Activated CD8-positive, alpha-beta memory T cell treated with anti-CD3 and anti-CD28 coated beads, Interleukin-2, amount 10 ng/mL, durations not matched to agents 7 days and 5 days (primary cell): ENCODE results near the gene ANXA11. TPM values are rescaled to one million over a fixed set of nuclear protein-coding genes. Genes with fewer than 3 reads are reported as not detected.
A peak's percentile ranks its signal among the peaks of the same experiment; 100 is the strongest.
"Not testable (repeated sequence)": the region's sequence is repeated elsewhere in the genome, so short reads cannot be mapped to it uniquely, and the experiment has no call there.

Experiments used
- ATAC-seq: fragments of 150-1000 bp; cut with Tn5 transposase; one replicate; pipeline ENCODE4 v1.10.0; 2021; ENCODE audit warnings: moderate library complexity
- CTCF ChIA-PET: fragments of 350-600 bp; sonication (Branson Sonifier 250); formaldehyde crosslinking; loops from one replicate; lab custom pipeline; 2021; ENCODE audit warnings: antibody characterized with exemption; lab: Charles Lee
- DNase-seq: peaks from one replicate; pipeline ENCODE4 v3.0.0-alpha.2; 2020
- H3K27ac Mint-ChIP-seq: one replicate; pipeline ENCODE4 v1.8.0; 2021; ENCODE audit warnings: mild to moderate bottlenecking, mixed read lengths
- H3K27me3 Mint-ChIP-seq: one replicate; pipeline ENCODE4 v1.8.0; 2021; ENCODE audit warnings: mixed read lengths
- H3K36me3 Mint-ChIP-seq: one replicate; pipeline ENCODE4 v1.8.0; 2021; ENCODE audit warnings: mild to moderate bottlenecking, mixed read lengths
- H3K4me1 Mint-ChIP-seq: one replicate; pipeline ENCODE4 v1.8.0; 2021; ENCODE audit warnings: mixed read lengths
- H3K4me3 Mint-ChIP-seq: one replicate; pipeline ENCODE4 v1.8.0; 2021; ENCODE audit warnings: mild to moderate bottlenecking, moderate library complexity, mixed read lengths
- H3K9me3 Mint-ChIP-seq: one replicate; pipeline ENCODE4 v1.8.0; 2022; ENCODE audit warnings: low read depth, mixed read lengths
- total RNA-seq, 2 experiments: library from RNA; stranded (reverse); gene quantifications; one replicate each; pipeline ENCODE4 v1.2.3, GENCODE V29; 2021

The ANXA11 gene
- total RNA-seq, 2 experiments from 2014 or later: 251 to 288 TPM

DNA sequence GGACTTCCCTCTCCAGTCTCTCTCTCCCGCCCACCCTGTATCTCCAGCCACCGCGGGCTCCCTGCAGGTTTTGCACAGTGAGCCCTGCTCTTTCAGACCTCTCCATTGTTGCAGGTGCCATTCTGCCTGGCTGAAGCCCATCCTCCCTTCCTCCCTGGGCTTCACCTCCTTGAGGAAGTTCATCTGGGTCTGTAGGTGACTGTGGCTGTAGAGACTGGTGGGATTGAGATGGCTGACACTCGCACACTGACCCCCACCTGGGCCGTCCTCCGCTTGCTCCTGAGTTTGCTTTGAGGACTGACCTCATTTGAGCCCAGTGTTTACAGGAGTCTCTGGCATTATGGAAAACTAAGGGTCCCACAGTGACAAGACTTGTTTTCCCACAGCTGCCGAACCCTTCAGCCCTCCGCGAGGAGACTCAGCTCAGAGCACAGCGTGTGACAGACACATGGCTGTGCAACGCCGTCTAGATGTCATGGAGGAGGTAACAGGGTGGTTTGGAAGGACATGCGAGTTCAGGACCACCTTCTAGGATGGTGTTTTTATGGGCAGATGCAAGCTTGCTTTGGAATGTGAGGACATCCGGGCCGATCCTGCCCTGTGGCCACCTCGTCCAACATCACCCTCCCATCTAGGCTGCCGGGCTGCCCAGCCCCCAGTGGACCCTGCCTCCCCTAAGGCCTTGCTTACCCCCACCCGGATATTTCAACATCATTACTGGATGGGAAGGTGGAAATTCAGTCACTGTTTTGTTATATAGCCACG, 63.5 kb downstream of the ANXA11 start:
- CTCF ChIA-PET: interaction anchor here (2.0 to 6.3 kb wide), 3 partner anchors 78 to 119 kb away, joined by 4 to 137 read pairs (median 43); no protein-coding TSS in a partner anchor
- no peaks in the 10 kb centered on the region for H3K36me3 Mint-ChIP-seq
- H3K4me1 Mint-ChIP-seq: peaks cover 21% of the 10 kb centered on the region
- ATAC-seq (no peak), DNase-seq (no peak)
- H3K9me3 Mint-ChIP-seq: no peaks in the 10 kb centered on the region
- H3K27me3 Mint-ChIP-seq: peaks cover 6% of the 10 kb centered on the region
- H3K4me3 Mint-ChIP-seq: no peak overlapping the region
- H3K27ac Mint-ChIP-seq: no peak overlapping the region

DNA sequence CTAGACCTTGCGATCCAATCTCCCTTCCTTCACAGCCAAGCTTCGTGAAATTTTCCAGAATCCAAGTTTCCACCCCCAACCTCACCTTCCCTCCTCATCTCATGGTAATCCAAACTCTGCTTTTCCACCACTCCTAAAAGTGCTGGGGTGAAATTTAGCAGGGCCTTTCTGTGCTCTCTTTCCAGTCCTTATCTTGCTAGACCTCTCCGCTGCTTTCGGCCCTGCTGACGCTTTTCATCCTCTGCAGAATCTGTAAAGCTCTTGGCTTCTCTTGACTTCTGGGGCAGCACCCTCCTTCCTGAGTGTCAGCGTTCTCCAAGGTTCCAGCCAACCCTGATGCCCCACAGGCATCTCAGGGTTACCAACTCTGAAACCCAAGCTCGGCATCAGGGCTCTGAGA, 65.1 kb downstream of the ANXA11 start:
- Mint-ChIP-seq H3K4me1 (peaks cover 15% of the 10 kb centered on the region), H3K27ac (no peak overlapping the region), H3K36me3 (no peaks in the 10 kb centered on the region), H3K9me3 (no peaks in the 10 kb centered on the region), H3K27me3 (peaks cover 6% of the 10 kb centered on the region), H3K4me3 (no peak overlapping the region)
- ATAC-seq (no peak), DNase-seq (no peak)
- CTCF ChIA-PET: interaction anchor here (2.0 to 6.3 kb wide), 2 partner anchors 80 to 120 kb away, joined by 4 to 137 read pairs; no protein-coding TSS in a partner anchor

DNA sequence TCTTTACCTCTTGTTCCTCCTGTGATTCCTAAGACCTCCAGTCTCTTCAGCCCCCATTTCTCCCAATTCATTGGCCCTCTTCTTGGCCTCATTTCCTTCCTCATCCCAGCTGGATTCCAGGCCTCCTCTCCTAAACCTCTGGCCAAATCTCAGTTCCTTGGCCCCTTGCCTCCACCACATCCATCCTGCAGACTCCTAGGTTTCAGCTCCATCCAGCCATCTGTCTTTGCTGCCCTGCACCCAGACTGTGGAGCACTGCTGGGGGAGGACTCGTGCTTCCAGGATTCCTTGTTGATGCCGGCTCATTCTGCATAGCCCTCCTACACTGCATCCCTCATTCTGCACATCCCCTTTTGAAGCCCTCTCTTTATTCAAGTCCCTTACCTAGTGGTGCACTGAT, 66.1 kb downstream of the ANXA11 start:
- no peak overlapping the region for H3K27ac Mint-ChIP-seq

GRCh38 chr10:80137920-80138319, 67.4 kb downstream of the ANXA11 start:
- H3K4me3 Mint-ChIP-seq: no peak overlapping the region
- ATAC-seq: no peak
- peaks cover 1% of the 10 kb centered on the region for H3K4me1 Mint-ChIP-seq
- peaks cover 22% of the 10 kb centered on the region for H3K27me3 Mint-ChIP-seq
- H3K27ac Mint-ChIP-seq: no peak overlapping the region
- H3K36me3 Mint-ChIP-seq: no peaks in the 10 kb centered on the region
- CTCF ChIA-PET: interaction anchor here (1.0 kb wide), 1 partner anchor 79 kb away, joined by 3 read pairs; no protein-coding TSS in a partner anchor
- DNase-seq: no peak
- H3K9me3 Mint-ChIP-seq: no peaks in the 10 kb centered on the region

More for the DNA sequence above, 66.1 kb downstream of the ANXA11 start:
- H3K4me3 Mint-ChIP-seq: no peak overlapping the region
- CTCF ChIA-PET: no interaction called here
- H3K36me3 Mint-ChIP-seq: no peaks in the 10 kb centered on the region
- peaks cover 11% of the 10 kb centered on the region for H3K27me3 Mint-ChIP-seq
- no peak for ATAC-seq
- peaks cover 6% of the 10 kb centered on the region for H3K4me1 Mint-ChIP-seq
- no peak for DNase-seq
- H3K9me3 Mint-ChIP-seq: no peaks in the 10 kb centered on the region

- H3K36me3 Mint-ChIP-seq: no peaks in the 10 kb centered on the region
- H3K4me3 Mint-ChIP-seq: no peak overlapping the region
- H3K4me1 Mint-ChIP-seq: peaks cover 4% of the 10 kb centered on the region
- ATAC-seq (no peak), DNase-seq (no peak)
- no peak overlapping the region for H3K27ac Mint-ChIP-seq
- no peaks in the 10 kb centered on the region for H3K9me3 Mint-ChIP-seq
- CTCF ChIA-PET: interaction anchor here (1.0 kb wide), 1 partner anchor 79 kb away, joined by 3 read pairs; no protein-coding TSS in a partner anchor
- H3K27me3 Mint-ChIP-seq: peaks cover 26% of the 10 kb centered on the region
Observed at GRCh38 chr10:80137031-80137862, 68.1 kb downstream of the ANXA11 start.

DNA sequence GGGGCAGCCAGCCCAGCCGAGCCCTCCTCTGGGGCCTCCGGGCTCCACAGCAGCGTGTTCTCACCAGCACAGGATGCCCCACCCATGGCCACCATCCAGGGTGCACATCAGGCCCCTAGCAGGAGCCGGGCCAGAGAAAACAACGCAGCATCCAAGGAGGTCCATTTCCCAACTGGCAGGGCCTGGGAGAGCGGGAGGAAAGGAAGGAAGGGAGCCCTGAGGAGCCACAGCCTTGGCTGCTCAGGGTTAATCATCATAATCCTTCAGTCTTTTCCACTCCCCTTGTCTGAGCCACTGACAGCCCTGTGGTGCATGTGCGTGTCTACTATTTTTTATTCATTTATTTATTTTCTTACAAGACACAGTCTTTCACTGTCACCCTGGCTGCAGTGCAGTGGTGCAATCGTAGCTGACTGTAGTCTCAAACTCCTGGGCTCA, 69.2 kb downstream of the ANXA11 start:
- Mint-ChIP-seq H3K4me3 (no peak overlapping the region), H3K27ac (no peak overlapping the region), H3K9me3 (no peaks in the 10 kb centered on the region), H3K36me3 (no peaks in the 10 kb centered on the region), H3K27me3 (peaks cover 37% of the 10 kb centered on the region), H3K4me1 (peaks cover 4% of the 10 kb centered on the region)
- DNase-seq (no peak), ATAC-seq (no peak)
- CTCF ChIA-PET: no interaction called here

GRCh38 chr10:80133687-80134086, 71.7 kb downstream of the ANXA11 start:
- peaks cover 37% of the 10 kb centered on the region for H3K27me3 Mint-ChIP-seq
- H3K27ac Mint-ChIP-seq, ATAC-seq, CTCF ChIA-PET, H3K36me3 Mint-ChIP-seq, DNase-seq, H3K4me3 Mint-ChIP-seq, H3K9me3 Mint-ChIP-seq, H3K4me1 Mint-ChIP-seq: not testable (repeated sequence)

- CTCF ChIA-PET: no interaction called here
- no peak for DNase-seq
- Mint-ChIP-seq H3K36me3 (no peaks in the 10 kb centered on the region), H3K4me1 (peaks cover 4% of the 10 kb centered on the region), H3K27ac (no peak overlapping the region), H3K4me3 (no peak overlapping the region), H3K9me3 (no peaks in the 10 kb centered on the region), H3K27me3 (peaks cover 37% of the 10 kb centered on the region)
- ATAC-seq: no peak
Observed at GRCh38 chr10:80133206-80133605, 72.1 kb downstream of the ANXA11 start.

DNA sequence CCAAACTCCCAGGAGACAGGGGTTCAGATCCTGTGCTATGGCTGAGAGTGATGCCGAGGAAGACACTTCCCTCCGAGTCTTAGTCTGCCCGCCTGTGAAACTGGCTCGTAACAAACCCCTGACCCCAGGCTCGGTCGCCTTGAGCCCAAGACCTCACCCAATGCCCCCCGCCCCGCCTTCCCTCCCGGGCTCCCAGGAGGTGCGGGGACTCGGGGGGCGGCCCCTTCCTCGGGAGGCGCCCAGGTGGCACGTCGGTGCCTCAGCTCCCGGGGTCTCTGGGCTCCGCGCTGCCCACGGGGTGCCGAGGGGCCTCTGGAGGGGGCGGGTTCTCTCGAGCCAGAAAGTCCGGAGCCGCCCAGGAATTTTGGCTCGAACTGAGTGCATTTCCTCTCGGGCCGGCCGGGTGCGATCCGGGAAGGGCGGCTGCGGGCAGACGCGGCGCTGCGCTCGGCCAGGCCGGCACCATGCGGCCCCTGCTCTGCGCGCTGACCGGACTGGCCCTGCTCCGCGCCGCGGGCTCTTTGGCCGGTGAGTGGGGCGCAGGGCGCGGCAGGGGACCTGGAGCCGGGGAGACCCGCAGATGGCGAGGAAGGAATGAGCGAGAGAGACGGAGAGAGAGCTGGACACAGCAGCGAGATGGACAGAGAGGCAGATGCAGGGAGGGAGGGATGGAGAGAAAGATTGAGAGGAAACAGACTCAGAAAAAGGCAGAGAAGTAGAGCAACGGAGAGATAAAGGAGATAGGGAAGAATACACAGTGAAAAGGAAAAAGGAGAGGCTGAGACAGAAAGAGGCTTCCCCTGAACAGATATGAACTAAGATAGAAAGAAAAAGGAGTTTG, 72.8 kb downstream of the ANXA11 start, which contains the start of gene PLAC9:
Gene PLAC9 (plus strand): TSS at position 432 of the 841 bp plus-strand sequence. CDS start 33 bp downstream, at position 465.
- Mint-ChIP-seq H3K9me3 (no peaks in the 10 kb centered on the region), H3K4me3 (no peak within 1 kb of the TSS), H3K4me1 (peaks cover 4% of the 10 kb centered on the region), H3K27ac (no peak within 1 kb of the TSS), H3K36me3 (no peaks in the 10 kb centered on the region), H3K27me3 (peaks cover 37% of the 10 kb centered on the region)
- CTCF ChIA-PET: interaction anchor here (1.3 to 2.5 kb wide), 2 partner anchors 74 to 128 kb away, joined by 3 to 10 read pairs; no protein-coding TSS in a partner anchor
- peak; percentile 20 for ATAC-seq
- DNase-seq: no peak

DNA sequence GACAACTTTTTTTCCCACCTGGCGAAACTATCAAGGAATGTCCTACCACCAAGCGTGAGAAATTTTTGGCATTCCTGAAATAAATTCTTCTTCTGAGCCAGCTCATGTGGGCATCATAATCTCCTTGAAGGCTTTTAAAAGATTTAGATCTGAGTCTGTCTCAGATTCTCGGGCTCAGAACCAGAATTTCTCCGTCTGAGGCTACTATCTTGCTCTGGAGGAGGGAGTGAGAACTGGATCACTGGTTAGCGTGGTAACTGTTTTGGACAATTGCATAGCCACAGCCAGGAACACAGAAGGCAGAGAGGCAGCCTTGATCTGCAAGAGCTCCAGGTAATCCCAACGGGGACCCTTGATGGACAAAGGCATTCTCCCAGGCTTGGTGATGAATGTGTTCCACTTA, 73.8 kb downstream of the ANXA11 start:
- no peaks in the 10 kb centered on the region for H3K36me3 Mint-ChIP-seq
- peaks cover 4% of the 10 kb centered on the region for H3K4me1 Mint-ChIP-seq
- no peaks in the 10 kb centered on the region for H3K9me3 Mint-ChIP-seq
- no peak overlapping the region for H3K27ac Mint-ChIP-seq
- DNase-seq (no peak), ATAC-seq (no peak)
- H3K4me3 Mint-ChIP-seq: no peak overlapping the region
- CTCF ChIA-PET: interaction anchor here (0.6 to 2.5 kb wide), 3 partner anchors 15 to 129 kb away, joined by 3 to 10 read pairs (median 3); no protein-coding TSS in a partner anchor
- H3K27me3 Mint-ChIP-seq: peaks cover 37% of the 10 kb centered on the region

- DNase-seq (no peak), ATAC-seq (no peak)
- H3K4me3 Mint-ChIP-seq: no peak overlapping the region
- no peak overlapping the region for H3K27ac Mint-ChIP-seq
- H3K36me3 Mint-ChIP-seq: no peaks in the 10 kb centered on the region
- H3K4me1 Mint-ChIP-seq: no peaks in the 10 kb centered on the region
- H3K27me3 Mint-ChIP-seq: peaks cover 21% of the 10 kb centered on the region
- CTCF ChIA-PET: no interaction called here
- H3K9me3 Mint-ChIP-seq: no peaks in the 10 kb centered on the region
Observed at GRCh38 chr10:80126876-80127275, 78.5 kb downstream of the ANXA11 start.

- H3K4me1 Mint-ChIP-seq: no peaks in the 10 kb centered on the region
- no peak overlapping the region for H3K4me3 Mint-ChIP-seq
- ATAC-seq (no peak), DNase-seq (no peak)
- CTCF ChIA-PET: no interaction called here
- H3K9me3 Mint-ChIP-seq: no peaks in the 10 kb centered on the region
- no peak overlapping the region for H3K27ac Mint-ChIP-seq
- peaks cover 31% of the 10 kb centered on the region for H3K27me3 Mint-ChIP-seq
- no peaks in the 10 kb centered on the region for H3K36me3 Mint-ChIP-seq
Observed at GRCh38 chr10:80122746-80123145, 82.6 kb downstream of the ANXA11 start.
